Kidney epithelial cell (primary cell): ENCODE measurements around the gene UBR2. TPM values are rescaled to one million over a fixed set of nuclear protein-coding genes. Genes with fewer than 3 reads are reported as not detected.
"Not testable (repeated sequence)": the region's sequence is repeated elsewhere in the genome, so short reads cannot be mapped to it uniquely, and the experiment has no call there.

Experiments
- DNase-seq: peaks from one replicate; pipeline ENCODE4 v3.0.0-alpha.2; 2010; ENCODE audit warnings: low read depth
- H3K27me3 ChIP-seq: 2 replicates; pipeline ENCODE4 v1.6.0; 2011; ENCODE audit warnings: low read length; ENCODE audit not compliant: control insufficient read depth, insufficient read depth
- H3K36me3 ChIP-seq: 2 replicates; pipeline ENCODE4 v1.5.1; 2011; ENCODE audit warnings: low read length; ENCODE audit not compliant: control insufficient read depth, insufficient read depth
- H3K4me3 ChIP-seq: 2 replicates; pipeline ENCODE4 v1.5.1; 2011; ENCODE audit warnings: low read depth, mild to moderate bottlenecking, control low read depth, low read length
- CTCF ChIP-seq: IDR thresholded peaks from 2 replicates; pipeline ENCODE4 v1.5.1; 2011; ENCODE audit warnings: mild to moderate bottlenecking, moderate library complexity, low read length, control low read depth, inconsistent platforms; ENCODE audit not compliant: insufficient read depth, poor library complexity, severe bottlenecking
- total RNA-seq: library from RNA; depleted of rRNA; stranded (reverse); fragments of >200 nt; gene quantifications from 2 replicates; pipeline ENCODE4 v1.2.3, GENCODE V29; 2015

The UBR2 gene
- total RNA-seq, 1 donor from 2014 or later: 13.1 TPM

GRCh38 chr6:42556462-42556861 lies 7.4 kb upstream of the UBR2 start:
- no peak for TF ChIP-seq CTCF
- no peak for DNase-seq
- H3K27me3 ChIP-seq: no peaks in the 10 kb centered on the region
- H3K4me3 ChIP-seq: no peak overlapping the region
- H3K36me3 ChIP-seq: no peaks in the 10 kb centered on the region

- H3K36me3 ChIP-seq, DNase-seq, H3K27me3 ChIP-seq, H3K4me3 ChIP-seq: not testable (repeated sequence)
These were observed 4.6 kb upstream of the UBR2 start for GRCh38 chr6:42559276-42559675.

GRCh38 chr6:42561986-42562385 lies 1.8 kb upstream of the UBR2 start:
- H3K4me3 ChIP-seq: no peak overlapping the region
- H3K27me3 ChIP-seq: no peaks in the 10 kb centered on the region
- DNase-seq: no peak
- no peak for TF ChIP-seq CTCF
- no peaks in the 10 kb centered on the region for H3K36me3 ChIP-seq

GRCh38 chr6:42562788-42563405 lies 932 bp upstream of the UBR2 start:
- no peak overlapping the region for H3K4me3 ChIP-seq
- no peaks in the 10 kb centered on the region for H3K27me3 ChIP-seq
- no peak for DNase-seq
- no peak for TF ChIP-seq CTCF
- H3K36me3 ChIP-seq: no peaks in the 10 kb centered on the region

- TF ChIP-seq CTCF: no peak
- Histone ChIP-seq H3K36me3 (no peaks in the 10 kb centered on the region), H3K27me3 (no peaks in the 10 kb centered on the region), H3K4me3 (peak overlapping the region; percentile 68)
- no peak for DNase-seq
These were observed 637 bp downstream of the UBR2 start for GRCh38 chr6:42564506-42564825.

- H3K27me3 ChIP-seq: no peaks in the 10 kb centered on the region
- H3K4me3 ChIP-seq: peak overlapping the region; percentile 68
- no peaks in the 10 kb centered on the region for H3K36me3 ChIP-seq
- TF ChIP-seq CTCF: no peak
- no peak for DNase-seq
These were observed 2.2 kb downstream of the UBR2 start for GRCh38 chr6:42565823-42566613.
